ENCODE data around the gene LRRD1. TPM values are rescaled to one million over a fixed set of nuclear protein-coding genes. Genes with fewer than 3 reads are reported as not detected.

LRRD1 gene
- total and polyA plus RNA-seq, 2 of the 13 experiments (the other 11 are each of a cell fraction or from before 2014, with no cell fraction given) = 0.03 TPM; not detected in 1

- no peak for TF ChIP-seq HNF1A (IDR thresholded peaks at IDR 0.05; ENCODE audit: low read depth)
- TF ChIP-seq HNF1A (CRISPR knock-in tag; IDR thresholded peaks at IDR 0.05; ENCODE audit: borderline replicate concordance) = no peak
- TF ChIP-seq MTA3 (CRISPR knock-in tag; IDR thresholded peaks at IDR 0.05) = no peak
- peak; percentile 33; the same call in 1 of the 2 replicates for TF ChIP-seq MED1 (CRISPR knock-in tag; IDR thresholded peaks at IDR 0.05)
- TF ChIP-seq ZFP36 (IDR thresholded peaks at IDR 0.05; ENCODE audit: borderline replicate concordance, low read depth, low read length, partially characterized antibody) = no peak
- no peak for TF ChIP-seq ZNF251 (CRISPR knock-in tag; IDR thresholded peaks at IDR 0.05)
- no peak for TF ChIP-seq HOMEZ (CRISPR knock-in tag; IDR thresholded peaks at IDR 0.05; ENCODE audit: low read depth)
- no peak for TF ChIP-seq ZBTB49 (CRISPR knock-in tag; IDR thresholded peaks at IDR 0.05; ENCODE audit: borderline replicate concordance)
- TF ChIP-seq MAFK (conservative IDR thresholded peaks at IDR 0.05 in 1 of 2, IDR thresholded peaks at IDR 0.05 in 1 of 2; ENCODE audit: low read length in 2 of 2) = no peak
- no peak for TF ChIP-seq ZNF562 (CRISPR knock-in tag; IDR thresholded peaks at IDR 0.05; ENCODE audit: borderline replicate concordance)
- no peak for TF ChIP-seq ATAD3A (CRISPR knock-in tag; IDR thresholded peaks at IDR 0.05)
- no peak for TF ChIP-seq ZXDC (CRISPR knock-in tag; IDR thresholded peaks at IDR 0.05)
- no peak for TF ChIP-seq ATRX (CRISPR knock-in tag; IDR thresholded peaks at IDR 0.05; ENCODE audit: borderline replicate concordance)
- TF ChIP-seq ARHGAP35 (CRISPR knock-in tag; IDR thresholded peaks at IDR 0.05; ENCODE audit: borderline replicate concordance) = peak; percentile 48; the same call in 1 of the 2 replicates
- TF ChIP-seq FOXO1 (CRISPR knock-in tag; IDR thresholded peaks at IDR 0.05) = peak; percentile 63
- no peak for TF ChIP-seq ZNF317 (CRISPR knock-in tag; IDR thresholded peaks at IDR 0.05)
- TF ChIP-seq MEIS2 (CRISPR knock-in tag; IDR thresholded peaks at IDR 0.05) = peak; percentile 57; the same call in 1 of the 2 replicates
- no peak for TF ChIP-seq ZNF761 (CRISPR knock-in tag; conservative IDR thresholded peaks at IDR 0.05)
Measured at GRCh38 chr7:92178928-92179924, at the start of gene LRRD1 (continued).

All from HepG2 (cell line).